ENCODE results near the gene NTSR2.

Gene NTSR2

GRCh38 chr2:11669454-11670291, at the start of gene NTSR2:
TSS of gene NTSR2 (minus strand) at chr2:11670195. CDS start at chr2:11670129, 66 bp downstream.
- DNase-seq, result no peak

- no peak for DNase-seq
Measured at GRCh38 chr2:11719230-11719977, 49.4 kb upstream of the NTSR2 start.

- DNase-seq, result no peak
Measured at GRCh38 chr2:11718606-11719005, 48.6 kb upstream of the NTSR2 start.

- DNase-seq, result no peak
Measured at GRCh38 chr2:11717623-11718022, 47.6 kb upstream of the NTSR2 start.

- no peak for DNase-seq
Measured at GRCh38 chr2:11716689-11717321, 46.8 kb upstream of the NTSR2 start.

GRCh38 chr2:11715987-11716652, 46.1 kb upstream of the NTSR2 start:
- DNase-seq, result no peak

GRCh38 chr2:11713815-11714214, 43.8 kb upstream of the NTSR2 start:
- no peak for DNase-seq

- no peak for DNase-seq
Measured at GRCh38 chr2:11712866-11713265, 42.9 kb upstream of the NTSR2 start.

- DNase-seq, result no peak
Measured at GRCh38 chr2:11711751-11712150, 41.8 kb upstream of the NTSR2 start.

- no peak for DNase-seq
Measured at GRCh38 chr2:11711354-11711716, 41.3 kb upstream of the NTSR2 start.

GRCh38 chr2:11710632-11711353, 40.8 kb upstream of the NTSR2 start:
- DNase-seq, result no peak

GRCh38 chr2:11710210-11710609, 40.2 kb upstream of the NTSR2 start:
- no peak for DNase-seq

- DNase-seq, result no peak
Measured at GRCh38 chr2:11709293-11709692, 39.3 kb upstream of the NTSR2 start.

- DNase-seq, result no peak
Measured at GRCh38 chr2:11708106-11708505, 38.1 kb upstream of the NTSR2 start.

GRCh38 chr2:11705711-11706110, 35.7 kb upstream of the NTSR2 start:
- no peak for DNase-seq

GRCh38 chr2:11705063-11705462, 35.1 kb upstream of the NTSR2 start:
- no peak for DNase-seq

- DNase-seq, result no peak
Measured at GRCh38 chr2:11703700-11704099, 33.7 kb upstream of the NTSR2 start.

- no peak for DNase-seq
Measured at GRCh38 chr2:11702946-11703345, 33.0 kb upstream of the NTSR2 start.

- no peak for DNase-seq
Measured at GRCh38 chr2:11701751-11702301, 31.8 kb upstream of the NTSR2 start.

GRCh38 chr2:11701206-11701605, 31.2 kb upstream of the NTSR2 start:
- no peak for DNase-seq

- no peak for DNase-seq
Measured at GRCh38 chr2:11699686-11700670, 30.0 kb upstream of the NTSR2 start.
